22Rv1 (cell line): ENCODE measurements around the gene NPFFR1.

Experiments used
- CTCF ChIP-seq: fragments of 450-650 bp; IDR thresholded peaks from 2 replicates; pipeline ENCODE4 v1.5.1; 2017; ENCODE audit warnings: mild to moderate bottlenecking
- ZFX ChIP-seq: fragments of 450-650 bp; IDR thresholded peaks from 2 replicates; pipeline ENCODE4 v1.6.1; 2017; ENCODE audit warnings: antibody characterized with exemption, borderline replicate concordance

DNA sequence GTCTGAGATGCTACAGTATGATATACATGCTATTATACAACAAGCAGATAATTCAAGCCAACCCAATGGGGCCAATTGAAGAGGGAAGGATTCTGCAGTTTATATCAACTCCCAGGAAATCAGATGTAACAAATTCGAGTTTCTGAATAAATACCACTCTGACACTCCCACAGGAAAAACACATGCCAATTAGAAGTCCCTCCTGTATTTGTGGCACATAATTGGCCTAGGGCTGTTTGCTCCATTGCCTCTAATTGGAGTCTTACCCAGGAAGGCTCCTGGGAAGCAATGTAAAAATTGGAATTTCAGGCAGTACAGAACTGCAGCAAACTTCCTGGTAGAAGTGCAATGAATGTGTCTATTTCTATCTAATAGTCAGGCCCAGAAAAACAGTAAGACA lies 55.3 kb downstream of the NPFFR1 start:
- no peak for TF ChIP-seq CTCF
- TF ChIP-seq ZFX: no peak
